Non-pigmented ciliary epithelial cell (primary cell): Measurements from ENCODE around the gene GATD1.

ENCODE experiments used
- DNase-seq: peaks from one replicate; pipeline ENCODE4 v3.0.0-alpha.2; 2010; ENCODE audit warnings: low read depth

The GATD1 gene, protein sequence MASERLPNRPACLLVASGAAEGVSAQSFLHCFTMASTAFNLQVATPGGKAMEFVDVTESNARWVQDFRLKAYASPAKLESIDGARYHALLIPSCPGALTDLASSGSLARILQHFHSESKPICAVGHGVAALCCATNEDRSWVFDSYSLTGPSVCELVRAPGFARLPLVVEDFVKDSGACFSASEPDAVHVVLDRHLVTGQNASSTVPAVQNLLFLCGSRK

DNA sequence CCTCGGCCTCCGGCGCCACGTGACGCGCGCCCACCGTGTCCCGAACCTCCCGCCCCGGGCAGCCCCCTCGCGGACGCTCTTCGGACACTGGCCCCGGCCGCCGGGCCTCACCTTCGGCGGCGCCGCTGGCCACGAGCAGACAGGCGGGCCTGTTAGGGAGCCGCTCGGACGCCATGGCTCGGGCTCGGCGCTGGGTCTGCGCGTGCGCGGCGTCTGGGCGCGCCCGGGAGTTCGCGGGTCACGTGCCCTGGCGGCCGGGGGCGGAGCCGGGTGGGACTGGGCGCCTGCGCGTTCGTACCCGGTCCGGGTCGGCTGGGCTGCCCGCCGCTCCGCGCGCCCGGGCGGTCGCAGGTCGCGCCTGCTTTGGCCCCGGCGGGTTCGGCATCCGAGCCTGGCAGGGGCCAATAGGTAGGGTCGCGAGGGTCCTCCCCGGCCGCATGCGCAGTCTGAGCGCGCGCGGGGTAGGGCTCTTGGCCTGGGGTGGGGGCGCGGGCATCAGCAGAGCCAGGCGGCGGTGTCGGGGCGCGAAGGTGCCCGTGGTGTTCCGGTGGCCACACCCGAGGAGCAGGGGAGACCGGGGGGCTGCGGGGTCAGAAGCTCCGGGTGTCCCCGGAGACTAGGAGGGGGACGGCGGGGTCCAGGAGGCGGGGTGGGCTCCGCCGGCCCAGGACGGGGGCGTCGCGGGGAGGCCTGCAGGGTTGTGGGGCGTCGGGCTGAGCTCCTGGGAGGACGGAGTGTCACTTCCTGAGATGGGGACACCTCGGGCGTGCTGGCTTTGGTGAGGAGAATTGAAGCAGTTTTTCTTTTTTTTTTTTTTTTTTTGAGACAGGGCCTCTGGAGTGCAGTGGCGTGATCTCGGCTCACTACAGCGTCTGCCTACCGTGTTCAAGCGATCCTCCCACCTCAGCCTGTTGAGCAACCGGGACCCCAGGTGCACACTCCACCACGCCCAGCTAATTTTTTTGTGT, at the start of gene GATD1:
TSS of gene GATD1 (minus strand) at position 200 of the 968 bp plus-strand sequence. CDS start at position 175, 25 bp downstream.
- DNase-seq: no peak

DNA sequence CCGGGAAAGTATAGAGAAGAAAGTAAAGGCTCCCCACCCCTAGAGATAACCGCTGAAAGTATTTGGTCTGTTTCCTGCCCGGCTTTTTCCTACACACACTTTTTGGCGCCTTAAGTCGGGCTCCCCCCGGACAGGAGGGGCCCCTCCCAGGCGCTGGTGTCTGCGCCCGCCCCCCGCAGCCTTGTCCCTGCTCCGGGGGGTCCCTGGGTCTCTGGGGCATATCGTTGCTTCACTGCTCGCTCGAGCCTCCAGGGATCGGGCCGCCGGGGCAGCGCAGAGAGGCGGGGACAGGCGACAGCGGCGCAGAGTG, 49.5 kb upstream of the GATD1 start:
- no peak for DNase-seq

DNA sequence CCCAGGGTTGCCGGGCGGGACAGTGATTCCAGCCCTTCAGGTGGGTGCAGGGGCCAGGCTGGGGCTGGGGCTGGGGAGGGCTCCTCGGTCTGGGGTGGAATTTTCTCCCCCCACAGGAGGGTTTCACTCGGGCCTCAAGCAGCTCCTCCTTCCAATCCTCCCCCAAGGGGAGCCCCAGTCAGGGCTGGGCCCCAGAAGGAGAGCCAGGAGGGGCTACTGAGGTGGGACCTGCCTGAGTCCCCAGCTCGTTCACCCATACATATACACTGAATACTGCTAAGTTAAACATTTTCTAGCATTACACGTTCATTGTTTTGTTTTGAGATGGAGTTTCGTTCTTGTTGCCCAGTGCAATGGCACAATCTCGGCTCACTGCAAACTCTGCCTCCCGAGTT, 48.9 kb upstream of the GATD1 start:
- no peak for DNase-seq

DNA sequence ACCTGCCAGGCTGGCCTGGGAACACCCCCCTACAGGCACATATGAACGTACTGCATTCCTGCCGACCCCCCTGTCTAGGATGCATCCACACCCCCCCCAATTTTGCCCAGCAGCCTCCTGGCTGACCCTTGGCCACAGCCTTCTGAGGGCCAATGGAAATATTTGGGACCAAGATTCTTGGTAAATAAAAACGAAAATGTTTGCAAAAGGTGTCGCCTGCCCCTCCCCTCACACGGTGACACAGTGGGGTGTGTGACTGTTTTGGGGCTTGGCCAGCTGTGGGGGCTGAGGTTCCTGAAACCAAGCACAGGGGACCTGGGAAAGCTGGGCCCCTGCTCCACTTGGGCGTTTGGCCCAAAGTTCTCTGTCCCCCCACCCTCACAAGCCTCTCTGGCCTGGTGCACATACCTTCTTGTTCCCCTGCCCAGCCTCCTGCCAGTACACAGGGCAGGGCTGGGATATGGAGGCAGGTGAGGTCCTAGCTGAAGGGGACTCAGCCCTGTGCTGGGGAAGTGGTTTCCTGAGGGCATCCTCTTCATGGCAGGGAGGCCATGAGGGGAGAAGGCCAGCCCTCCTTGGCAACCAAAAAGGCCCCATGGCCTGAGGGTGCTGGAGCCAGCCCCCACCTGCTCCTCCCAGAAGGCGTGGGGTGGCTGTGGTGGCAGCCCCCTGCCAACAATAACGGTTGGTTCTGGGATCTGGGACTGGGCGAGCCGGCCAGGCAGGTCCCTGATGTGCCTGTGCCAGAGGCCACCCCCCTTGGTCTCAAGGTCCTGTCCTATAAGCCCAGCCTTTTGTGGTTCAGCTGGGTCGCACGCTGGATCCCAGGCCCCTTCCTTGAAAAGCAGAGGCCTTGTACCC, 48.3 kb upstream of the GATD1 start:
- DNase-seq: no peak

DNA sequence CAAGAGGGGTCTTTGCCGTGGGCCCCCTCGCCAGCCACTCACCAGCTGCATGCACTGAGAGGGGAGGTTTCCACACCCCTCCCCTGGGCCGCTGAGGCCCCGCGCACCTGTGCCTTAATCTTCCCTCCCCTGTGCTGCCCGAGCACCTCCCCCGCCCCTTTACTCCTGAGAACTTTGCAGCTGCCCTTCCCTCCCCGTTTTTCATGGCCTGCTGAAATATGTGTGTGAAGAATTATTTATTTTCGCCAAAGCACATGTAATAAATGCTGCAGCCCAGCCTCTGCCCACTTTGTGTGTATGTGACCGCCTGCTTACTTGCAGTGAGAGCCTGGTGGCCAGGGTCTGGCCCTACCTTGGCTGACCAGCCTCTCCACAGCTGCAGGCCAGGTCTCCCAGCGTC, 47.7 kb upstream of the GATD1 start:
- no peak for DNase-seq

DNA sequence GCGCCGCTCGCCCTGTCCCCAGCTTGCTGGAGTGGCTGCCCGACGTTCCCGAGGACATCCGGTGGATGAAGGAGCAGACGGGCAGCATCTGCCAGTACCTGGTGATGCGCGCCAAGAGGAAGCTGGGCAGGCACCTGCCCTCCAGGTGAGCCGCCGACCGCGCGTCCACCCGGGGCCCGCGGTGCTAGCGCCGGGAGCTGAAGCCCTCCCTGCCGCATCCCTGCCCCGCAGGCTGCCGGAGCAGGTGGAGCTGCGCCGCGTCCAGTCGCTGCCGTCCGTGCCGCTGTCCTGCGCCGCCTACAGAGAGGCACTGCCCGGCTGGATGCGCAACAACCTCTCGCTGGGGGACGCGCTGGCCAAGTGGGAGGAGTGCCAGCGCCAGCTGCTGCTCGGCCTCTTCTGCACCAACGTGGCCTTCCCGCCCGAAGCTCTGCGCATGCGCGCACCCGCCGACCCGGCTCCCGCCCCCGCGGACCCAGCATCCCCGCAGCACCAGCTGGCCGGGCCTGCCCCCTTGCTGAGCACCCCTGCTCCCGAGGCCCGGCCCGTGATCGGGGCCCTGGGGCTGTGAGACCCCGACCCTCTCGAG, 47.1 kb upstream of the GATD1 start:
- no peak for DNase-seq

DNA sequence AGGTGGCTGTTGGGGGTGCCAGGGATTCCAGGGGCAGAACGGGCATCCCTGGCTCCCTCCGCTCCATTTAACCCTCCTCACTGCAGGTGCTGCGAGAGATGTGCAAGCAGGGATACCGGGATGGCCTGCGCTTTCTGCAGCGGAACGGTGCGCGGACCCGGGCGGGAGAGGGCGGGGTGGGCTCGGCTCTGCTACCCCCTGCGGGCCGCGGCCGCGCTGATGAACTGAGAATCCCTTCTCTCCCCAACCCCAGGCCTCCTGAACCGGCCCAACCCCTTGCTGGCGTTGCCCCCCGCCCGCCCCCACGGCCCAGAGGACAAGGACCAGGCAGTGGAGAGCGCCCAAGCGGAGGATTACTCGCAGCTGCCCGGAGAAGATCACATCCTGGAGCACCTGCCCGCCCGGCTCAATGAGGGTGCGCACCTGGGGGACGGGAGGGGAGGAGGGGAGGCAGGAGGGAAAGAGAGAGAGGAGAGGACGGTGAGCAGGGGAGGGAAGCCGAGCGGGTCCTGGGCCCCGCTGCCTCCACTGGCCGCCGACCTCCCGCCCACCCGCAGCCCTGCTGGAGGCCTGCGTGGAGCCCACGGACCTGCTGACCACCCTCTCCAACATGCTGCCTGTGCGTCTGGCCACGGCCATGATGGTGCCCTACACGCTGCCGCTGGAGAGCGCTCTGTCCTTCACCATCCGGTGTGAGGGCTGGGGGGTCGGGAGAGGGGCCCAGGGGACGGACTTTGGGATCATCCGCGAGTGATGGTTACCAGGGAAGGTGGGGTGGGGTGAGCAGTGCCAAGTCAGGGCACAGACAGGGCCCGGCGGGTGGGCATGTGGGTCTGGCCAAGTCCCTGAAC, 46.4 kb upstream of the GATD1 start:
- DNase-seq: no peak

DNA sequence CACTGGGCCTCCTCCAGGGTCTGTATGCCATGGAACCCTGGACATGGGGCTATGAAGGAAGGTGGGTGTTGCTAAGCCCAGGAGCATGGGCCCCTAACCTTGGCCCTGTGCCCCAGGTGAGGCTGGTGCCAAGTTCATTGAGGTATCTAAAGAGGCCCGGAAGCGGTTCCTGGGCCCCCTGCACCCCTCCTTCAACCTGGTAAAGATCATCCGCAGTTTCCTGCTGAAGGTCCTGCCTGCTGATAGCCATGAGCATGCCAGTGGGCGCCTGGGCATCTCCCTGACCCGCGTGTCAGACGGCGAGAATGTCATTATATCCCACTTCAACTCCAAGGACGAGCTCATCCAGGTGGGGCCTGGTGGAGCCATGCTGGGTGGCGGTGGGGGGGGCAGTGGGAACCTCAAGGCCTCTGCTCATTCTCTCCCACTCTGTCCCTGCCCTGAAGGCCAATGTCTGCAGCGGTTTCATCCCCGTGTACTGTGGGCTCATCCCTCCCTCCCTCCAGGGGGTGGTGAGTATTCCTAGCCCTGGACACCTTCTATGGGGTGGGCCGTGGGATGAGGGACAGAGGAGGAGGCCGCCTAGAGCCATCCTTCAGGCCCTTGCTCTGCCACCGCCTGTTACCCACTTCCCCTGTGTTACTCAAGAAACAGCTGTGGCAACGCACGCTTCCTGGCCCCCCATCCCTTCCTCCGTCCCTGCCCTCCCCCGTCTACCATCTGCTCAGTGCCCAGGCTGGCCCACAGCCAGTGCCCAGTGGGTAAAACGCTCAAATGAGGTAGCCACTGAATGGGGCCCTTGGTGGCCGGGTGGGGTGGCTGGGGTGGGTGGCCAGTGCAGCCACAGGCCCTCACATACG, 44.5 kb upstream of the GATD1 start:
- DNase-seq: no peak

DNA sequence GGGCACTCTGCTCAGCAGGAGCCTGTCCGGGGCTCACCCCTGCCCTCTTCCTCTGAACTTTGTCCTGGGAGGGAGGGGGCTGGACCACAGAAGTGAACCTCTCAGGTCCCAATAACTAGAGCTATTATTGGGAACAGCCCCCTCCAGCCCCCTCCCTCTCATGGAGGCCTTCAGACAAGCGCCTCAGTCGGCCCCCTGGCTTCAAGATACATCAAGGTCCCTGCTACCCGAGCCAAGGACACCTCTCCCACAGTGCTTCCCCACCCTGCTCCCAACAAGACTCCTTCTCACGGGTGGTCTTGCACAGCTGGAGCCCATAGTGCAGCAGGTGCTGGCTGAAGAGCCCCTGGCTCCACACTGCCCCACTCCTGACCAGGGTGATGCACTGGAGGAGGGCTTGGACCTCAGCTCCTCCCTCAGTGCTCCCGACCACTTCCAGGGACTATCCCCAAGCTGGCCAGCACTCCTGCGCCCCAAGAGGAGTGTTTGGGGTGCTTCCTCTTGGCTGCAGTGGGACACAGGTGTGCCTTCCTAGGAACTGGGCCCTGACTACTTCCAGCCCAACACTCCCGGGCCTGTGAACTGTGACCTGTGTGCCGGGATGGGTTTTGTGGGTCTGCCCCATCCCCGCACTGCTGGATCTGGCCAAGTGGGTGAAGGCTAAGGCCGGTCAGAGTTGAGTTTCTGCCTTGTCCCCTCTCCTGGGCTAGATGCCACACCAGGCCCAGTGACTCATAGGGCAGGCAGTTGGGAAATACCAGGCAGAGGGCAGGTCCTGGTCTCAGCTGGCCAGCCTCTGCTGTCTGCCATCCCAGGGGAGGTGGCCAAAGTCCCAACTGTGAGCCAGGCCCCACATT, 43.6 kb upstream of the GATD1 start:
- no peak for DNase-seq

DNA sequence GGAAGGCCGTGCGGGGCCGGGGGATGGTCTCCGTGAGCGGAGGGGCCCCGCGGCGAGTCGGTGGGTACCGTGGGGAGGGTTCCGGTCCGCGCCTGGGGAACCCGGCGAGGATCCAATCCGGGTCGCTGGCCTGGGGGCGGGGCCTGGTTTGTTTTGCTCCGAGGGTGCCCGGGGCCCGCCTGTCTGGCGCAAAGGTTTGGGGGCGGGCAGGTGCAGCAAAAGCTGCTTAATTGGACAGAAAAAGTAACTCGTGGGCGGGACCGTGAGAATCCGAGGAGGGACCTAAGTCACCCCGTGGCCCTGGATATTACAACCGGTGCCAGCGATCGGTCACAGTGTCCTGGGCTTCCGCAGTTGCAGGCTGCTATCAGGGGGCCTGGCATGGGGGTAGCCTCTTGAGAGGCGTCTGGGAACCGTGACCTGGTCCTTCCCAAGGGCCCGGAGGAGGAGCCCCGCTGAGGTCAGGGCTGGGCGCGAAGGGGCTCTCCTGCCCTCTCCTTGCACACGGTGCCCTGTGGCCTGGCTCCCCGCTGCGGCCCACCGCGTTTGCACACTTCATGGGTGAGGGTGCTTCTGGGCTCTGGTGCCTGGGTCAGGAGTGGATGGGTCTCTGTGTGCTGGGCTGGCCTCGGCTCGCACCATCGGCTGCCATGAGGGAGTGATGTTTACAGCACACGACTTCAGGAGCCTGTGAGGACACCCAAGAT, 42.8 kb upstream of the GATD1 start:
- DNase-seq: no peak

DNA sequence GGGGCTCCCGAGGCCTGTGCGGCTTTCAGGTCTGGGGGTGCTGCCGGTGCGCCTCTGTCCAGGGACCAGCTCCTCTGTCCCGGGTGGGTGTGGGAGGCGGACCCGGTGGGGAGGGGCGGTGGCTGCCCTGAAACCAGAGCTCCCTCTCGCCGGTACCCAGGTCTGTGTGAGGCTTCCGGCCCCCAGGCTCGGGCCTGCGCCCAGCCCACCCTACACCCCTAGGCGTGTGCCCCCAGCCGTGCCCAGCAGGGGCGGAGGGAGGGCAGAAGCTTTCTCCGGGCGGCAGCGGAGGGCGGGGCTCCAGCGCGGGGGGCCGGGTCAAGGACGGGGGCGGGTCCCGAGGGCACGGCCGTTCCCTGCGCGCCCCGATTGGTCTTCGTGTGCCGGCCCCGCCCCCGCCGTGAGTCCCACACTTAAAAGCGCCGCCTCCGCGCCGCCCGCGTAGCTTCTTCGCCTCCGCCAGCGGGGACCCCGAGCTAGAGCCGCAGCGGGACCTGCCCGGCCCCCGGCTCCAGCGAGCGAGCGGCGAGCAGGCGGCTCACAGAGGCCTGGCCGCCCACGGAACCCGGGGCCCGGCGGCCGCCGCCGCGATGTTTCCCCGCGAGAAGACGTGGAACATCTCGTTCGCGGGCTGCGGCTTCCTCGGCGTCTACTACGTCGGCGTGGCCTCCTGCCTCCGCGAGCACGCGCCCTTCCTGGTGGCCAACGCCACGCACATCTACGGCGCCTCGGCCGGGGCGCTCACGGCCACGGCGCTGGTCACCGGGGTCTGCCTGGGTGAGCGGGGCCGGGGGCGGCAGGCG, 42.0 kb upstream of the GATD1 start:
- DNase-seq: no peak

DNA sequence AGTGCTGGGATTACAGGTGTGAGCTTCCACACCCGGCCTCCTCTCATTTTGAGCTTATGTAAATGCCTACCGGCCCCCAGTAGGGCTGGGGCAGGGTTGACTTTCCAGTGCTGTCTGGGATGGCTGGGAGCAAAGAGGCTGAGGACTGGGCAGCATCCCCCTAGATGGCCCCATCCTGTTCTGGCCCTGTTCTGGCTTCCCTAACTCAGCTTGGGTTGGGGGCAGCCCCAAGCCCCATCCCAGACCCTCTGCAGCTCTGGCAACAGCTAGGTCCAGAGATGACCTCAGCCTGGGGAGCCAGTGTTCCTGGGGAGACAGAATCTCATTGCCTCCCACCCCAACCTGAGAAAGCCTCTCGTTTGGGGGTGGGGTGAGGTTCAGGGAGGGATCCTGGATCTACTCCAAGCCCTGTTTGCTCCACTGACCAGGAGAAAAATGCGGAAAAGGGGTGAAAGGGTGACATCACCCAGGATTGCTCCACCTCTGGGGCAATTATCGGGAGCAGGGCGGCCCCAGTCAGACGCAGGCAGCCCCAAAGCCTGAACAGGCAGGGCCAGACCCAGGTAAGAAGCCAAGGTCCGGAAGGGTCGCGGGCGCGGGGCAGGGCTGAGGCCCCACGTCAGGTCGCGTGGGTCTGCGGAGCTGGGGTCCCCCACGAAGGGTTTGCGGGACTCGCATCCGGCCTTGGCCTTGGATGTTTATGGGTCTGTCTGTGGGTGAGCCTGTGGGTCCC, 41.3 kb upstream of the GATD1 start, which contains the start of gene PNPLA2:
TSS of gene PNPLA2 (plus strand) at position 519 of the 733 bp plus-strand sequence. CDS start 805 bp downstream, outside the sequence.
- DNase-seq: no peak

DNA sequence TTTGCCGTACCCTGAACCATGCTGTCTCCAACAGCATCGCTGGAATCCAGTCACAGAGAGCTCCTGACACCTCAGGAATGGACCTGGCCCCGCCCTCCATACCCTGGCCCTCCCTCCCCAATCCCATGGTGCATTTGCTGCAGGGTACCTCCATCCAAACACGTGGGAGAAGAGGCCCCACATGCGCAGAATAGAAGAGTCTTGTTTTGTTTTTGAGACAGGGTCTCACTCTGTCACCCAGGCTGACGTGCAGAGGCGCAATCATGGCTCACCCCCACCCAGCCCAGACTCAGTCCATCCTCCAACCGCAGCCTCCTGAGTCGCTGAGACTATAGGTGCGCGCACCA, 39.1 kb upstream of the GATD1 start:
- DNase-seq: no peak

DNA sequence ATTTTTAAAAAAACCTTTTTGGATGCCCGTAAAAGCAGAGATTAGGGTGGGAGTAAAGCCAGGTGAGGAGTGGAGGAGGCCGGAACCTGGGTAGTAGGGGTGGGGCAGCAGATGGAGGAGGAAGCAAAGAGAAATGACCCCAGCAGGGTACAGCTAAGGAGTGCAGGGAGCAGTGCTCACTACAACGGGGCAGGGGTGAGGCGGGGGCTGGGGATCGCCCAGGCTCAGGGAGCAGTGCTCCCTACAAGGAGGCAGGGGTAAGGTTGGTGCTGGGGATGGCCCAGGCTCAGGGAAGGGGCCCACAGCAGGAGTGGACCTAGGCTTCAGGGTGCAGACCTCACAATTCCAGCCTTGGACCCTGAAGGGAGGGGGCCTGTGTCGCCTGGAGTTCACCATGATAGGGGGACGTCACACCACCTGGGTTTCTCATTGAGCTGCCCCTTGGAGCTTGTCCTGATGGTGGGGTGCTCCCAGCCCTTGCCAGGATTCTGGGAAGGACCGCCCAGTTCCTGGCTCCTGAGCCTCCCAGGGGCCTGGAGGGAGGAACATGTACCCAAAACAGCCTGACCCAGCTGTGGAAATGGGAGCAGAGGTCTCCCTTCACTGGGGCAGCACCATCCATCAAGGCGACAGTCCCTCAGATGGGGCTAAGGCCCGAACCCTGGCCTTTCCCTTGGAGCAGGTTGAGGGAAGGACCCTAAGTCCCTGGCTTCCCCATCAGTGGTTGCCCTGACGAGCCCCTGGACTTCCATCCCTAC, 38.6 kb upstream of the GATD1 start:
- DNase-seq: no peak

DNA sequence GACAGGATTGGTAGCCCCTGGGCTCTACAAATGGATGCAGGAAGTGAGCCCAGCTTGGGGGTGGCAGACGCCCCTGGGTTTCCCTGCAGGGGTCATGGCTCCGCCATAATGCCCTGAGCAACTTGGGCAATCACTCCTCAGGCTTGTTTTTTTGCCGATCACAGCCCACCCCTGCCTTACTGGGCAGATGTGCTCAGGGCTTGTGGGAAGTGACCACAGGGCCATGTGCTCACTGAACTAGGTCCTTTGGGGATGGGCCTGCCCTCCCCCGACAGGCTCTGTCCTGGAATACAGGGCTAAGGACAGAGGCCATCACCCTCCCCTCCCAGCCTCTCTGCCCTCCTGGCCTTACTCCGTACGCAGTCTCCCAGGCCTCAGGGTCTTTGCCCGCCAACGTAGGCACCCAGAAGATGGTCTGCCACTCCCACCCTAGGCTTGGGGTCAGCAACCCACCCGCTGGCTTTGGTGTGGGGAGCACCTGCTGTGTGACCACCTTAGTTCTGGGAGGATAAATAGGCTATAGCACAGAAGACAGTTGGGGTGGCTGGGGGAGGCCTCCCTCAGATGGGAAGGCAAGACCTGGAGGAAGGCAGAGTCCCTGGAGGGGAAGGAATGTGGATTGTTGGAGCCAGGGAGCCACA, 36.3 kb upstream of the GATD1 start:
- no peak for DNase-seq

DNA sequence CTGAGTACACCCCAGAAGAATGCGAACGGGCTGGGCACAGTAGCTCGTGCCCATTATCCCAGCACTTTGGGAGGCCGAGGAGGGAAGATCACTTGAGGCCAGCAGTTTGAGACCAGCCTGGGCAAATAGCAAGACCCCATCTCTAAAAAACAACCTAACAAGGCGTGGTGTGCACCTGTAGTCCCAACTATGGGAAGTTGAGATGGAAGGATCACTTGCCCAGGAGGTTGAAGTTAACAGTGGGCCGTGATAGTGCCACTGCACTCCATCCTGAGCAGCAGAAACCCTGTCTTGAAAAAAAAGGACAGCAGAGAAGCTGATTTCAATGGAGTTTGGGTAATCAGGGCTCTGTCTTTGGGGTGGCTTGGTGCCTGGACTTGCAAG, 35.8 kb upstream of the GATD1 start:
- no peak for DNase-seq
